ENCODE data around the gene FZD10. TPM values are rescaled to one million over a fixed set of nuclear protein-coding genes. Genes with fewer than 3 reads are reported as not detected.

The FZD10 gene
- polyA plus RNA-seq, 3 donors: 2.0 to 3.4 (median 3.0) TPM

DNA sequence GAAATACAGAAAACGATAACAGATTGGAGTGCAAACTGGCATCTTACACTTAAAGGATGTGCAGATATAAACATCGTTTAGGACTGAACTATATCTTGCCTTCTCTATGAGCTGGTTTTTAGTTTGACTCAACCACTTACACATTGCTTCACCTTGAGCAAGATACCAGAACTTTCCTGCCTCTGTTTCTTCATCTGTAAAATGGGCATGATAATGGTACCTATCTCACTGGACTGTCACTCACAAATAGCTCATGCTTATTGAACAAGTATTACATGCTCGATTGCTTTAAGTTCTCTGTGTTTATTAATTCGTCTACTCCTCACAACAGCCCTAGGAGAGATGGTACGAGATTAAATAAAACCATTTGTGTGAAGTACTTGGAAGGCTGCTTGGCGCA is 7.7 kb downstream of the FZD10 start:
- DNase-seq: no peak

DNA sequence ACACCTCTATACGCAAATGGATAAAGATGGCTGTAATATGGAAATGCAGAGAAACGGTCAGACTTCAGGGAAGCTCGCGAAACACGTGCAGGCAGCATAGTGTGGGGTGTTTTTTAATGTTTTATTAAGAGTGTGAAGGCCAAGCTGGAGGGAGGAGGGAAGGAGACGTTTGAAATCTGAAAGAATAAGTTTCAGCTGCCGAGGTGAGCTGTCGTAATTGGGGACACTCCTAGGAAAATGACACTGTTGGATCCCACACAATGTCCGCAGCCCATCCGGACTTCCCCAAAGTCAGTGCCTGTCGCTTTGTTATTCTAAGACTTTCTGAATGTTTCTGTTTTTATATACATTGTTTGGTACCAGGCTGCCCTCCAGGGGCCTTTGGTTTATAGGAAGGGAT is 8.3 kb downstream of the FZD10 start:
- no peak for DNase-seq

DNA sequence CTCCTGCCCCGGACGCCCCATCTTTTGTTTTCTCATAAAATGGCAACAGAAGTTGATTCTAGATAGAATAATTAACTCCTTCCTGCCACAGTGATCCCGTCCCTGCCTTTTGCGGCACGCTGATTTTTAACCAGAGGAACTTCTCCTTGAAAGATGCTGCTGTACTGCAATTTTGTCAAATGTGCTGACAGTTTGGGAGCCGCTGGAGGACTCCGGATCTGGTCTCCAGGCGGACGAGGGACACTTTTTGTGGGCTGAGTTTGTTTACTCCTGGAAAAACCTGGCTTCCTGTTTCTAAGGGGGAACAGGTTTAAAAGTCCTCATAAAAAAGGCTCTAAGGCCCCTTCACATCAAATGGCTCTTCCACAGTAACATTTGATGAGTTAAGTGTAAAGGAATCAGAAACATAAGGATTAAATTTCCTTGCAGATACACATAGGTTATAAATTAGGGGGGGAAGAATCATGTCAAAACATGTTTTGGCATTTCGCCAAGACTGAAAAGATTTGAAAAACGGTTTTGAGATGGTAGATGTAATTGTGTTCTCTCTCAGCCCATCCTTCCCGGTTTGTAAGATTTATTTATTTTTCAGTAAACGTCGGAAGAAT is 15.5 kb downstream of the FZD10 start:
- DNase-seq: peak; percentile 60

DNA sequence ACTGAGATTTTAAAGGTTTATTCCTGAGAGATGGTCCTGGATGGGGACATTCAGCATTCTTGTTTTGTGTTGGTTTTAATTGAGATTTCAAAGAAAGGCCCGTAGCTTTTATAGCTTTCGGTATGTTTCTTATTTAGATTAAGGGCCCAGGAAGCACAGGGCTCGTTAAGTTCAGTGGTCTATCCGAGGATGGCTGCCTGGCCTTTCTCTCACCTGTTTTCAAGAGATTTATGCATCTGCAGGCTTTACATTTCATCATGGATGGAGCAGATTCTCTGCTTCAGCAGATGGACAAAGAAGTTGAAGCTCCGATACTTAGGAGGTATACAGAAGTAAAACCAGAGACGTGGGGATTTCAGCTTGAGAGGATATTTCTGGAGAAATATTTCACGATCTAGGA is 16.0 kb downstream of the FZD10 start:
- peak; percentile 66 for DNase-seq

DNA sequence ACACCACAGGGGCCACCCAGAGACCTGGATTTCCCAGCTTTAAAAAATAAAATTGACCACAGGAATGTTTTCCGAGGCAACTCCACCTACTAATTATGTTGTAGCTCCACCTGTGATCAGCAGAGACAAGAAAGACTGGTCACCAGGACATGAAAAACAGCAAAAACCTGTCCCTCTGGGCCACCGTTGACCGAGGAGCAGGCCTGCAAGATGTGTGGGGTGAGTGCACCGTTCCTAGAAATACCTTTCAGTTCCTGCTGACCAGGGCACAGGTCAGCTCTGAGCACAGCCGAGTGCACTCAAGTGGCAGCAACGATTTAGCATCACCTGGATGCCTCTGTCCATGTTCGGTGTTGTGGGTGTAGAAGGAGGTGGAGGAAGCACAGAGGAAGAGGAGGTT is 16.9 kb downstream of the FZD10 start:
- DNase-seq: no peak

DNA sequence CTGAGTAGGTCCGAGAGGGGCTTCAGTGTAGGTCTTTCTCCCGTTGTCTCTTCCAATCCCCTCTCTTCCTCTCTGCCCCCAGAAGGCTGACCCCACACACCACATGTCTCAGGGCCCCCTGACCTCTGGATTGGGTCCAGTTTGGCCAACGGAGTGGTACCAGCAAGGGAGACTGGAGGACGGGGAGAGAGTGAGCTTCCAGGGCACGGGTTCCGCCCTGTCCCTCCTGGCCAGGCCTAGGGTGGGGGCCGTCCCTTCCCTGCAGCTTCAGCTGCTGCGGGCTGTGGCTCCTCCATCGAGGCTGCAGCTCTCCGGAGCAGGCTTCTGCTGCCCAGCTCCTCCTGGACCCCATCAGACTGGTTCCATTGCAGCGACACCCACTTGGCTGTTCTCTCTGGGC is 17.4 kb downstream of the FZD10 start:
- no peak for DNase-seq

DNA sequence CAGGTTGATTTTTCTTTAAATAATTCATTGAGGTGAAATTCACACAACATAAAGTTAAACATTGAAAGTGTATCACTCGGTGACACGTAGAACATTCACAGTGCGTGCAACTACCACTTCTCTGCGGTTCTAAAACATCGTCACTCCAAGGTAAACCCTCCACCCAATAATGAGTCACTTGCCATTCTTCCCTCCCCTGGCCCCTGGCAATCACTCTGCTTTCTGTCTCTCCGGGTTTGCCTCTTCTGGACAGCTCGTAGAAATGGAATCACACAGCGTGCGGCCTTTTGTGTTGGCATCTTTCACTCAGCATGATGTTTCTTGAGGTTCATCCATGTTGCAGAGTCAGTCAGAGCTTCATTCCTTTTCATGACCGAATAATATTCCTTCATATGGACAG is 18.9 kb downstream of the FZD10 start:
- no peak for DNase-seq

DNA sequence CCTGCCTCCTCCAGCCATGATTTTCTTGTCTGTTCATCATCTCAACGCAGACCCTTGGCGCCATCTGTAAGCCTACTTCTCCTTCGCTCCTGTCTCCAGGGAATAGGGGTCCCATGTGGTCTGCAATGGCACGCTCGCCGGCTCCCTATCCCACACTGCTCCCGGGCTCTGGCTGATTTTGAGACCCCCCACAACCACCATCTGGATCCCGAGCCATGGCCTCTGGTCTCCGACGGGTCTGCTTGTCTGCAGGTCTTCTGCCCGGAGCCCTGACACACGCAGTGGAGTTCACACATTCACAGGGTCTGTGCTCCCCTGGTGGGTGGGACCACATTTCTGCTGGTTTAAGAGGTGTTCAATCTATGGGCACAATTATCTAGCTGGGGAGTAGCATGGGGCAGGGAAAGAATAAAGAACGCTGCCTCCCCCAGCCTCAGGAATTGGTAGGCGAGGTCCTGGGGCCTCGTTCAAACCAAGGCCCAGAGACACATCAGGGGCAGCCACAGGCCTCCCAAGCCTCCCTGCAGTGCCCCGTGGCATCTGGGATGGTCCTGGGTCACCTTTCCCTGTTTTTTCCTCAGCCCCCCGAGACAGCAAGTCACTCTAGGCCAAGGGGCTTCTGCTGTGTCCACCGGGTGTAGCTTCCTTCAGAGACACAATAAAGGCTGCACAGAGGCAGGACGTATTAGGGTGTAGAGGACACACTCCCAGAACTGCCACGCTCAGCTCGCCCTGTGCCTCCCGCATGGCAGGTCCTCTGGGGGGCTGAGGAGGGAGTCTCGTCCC is 21.5 kb downstream of the FZD10 start:
- no peak for DNase-seq

DNA sequence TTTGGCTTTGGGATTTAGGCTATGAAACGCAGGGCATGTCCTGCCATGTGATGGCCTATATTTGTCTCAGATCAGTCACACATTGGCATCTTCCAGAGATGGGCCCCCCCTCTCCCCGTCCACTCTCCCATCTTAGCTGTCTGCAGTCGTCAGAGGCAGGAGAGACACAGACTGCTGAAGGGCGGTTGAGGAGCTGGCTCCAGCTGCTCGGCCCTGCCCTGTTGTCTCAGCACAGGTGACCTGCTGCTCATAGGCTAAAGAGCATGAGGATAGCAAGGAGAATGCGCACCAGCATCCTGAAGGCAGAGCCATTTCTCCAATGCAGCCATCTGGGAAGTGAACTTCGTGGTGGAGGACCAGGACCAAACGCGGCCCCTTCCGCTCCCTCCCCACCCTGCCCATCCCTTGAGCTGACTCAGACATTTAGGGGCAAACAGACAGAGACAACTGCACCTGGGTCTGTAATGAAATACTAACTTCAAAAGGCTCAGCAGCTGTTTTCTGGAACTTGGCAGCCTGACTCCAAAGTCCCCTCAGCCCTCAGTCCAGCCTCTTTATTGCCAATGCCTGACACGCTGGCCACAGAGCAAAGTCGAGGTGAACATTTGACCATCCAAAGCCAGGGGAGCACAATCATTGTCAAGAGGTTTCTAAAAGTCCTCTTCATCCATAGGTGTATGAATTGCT is 22.3 kb downstream of the FZD10 start:
- DNase-seq: no peak

DNA sequence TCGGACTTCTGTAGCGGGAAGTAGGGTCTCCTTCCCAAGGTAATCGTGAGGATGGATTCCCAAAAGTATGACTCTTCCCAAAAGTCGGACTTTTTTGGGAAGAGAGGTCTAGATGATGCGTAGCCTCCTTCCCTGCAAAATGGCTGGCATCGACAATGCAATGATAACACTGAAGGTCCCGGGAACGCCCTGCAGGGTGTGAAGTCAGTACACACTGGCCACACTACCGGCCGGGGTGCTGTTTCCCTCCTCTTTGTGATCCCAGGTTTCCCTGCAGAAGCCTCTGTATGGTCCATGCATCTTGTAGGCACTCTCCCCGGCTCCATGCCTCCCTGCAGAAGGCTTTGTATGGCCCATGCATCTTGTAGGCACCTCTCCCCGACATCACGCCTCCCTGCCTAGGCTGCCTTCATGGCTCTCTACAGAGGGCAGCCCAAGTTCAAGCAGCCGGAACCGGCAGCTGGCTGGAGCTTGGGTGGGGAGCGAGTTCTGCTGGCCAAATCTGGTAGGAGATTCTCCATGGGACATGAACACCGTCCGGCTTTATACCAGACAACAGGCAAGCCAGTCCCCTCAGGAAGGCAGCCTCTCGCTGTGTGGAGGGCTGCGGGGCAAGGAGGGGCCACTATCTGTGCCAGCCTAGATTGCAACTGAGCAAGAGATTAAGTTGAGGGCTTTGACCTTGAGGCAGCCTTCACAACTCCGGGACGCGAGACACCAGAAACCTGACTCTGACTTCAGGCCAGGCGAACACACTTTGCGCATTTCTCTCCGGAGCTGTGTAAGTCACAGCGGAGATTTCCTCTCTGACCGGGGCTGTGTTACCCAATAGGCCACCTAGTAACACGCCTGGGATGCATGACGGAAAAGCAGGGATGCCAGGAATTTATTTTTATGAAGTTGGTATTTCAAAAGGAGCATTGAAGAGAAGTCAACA is 23.5 kb downstream of the FZD10 start:
- DNase-seq: no peak

DNA sequence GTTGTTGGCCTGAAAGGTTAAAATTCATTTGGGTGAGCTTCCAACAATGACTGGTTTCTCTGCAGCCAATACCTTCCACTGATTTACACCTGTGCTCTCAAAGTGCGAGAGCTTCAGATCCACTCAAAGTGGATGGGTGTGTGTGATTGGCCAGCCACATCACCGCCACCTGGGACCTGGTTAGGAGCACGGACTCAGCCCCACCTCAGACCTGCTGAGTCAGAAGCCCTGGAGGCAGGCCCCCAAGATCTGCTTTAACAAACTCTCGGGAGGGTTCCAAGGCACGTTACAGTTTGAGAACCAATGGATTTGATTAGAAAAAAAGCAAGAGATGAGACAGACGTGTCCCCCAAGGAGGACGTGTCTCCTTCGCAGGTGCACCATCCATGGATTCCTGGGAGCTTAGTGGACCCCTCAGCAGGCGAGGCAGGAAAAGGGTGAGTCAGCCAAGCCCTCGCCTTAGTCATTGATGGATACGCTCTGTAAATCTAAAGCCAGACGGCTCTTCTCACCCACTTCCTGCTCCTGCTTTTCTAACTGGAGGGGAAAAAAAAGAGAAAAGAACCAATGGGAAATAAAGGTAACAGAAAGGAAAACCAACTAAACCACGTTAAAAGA is 24.5 kb downstream of the FZD10 start:
- DNase-seq: no peak

DNA sequence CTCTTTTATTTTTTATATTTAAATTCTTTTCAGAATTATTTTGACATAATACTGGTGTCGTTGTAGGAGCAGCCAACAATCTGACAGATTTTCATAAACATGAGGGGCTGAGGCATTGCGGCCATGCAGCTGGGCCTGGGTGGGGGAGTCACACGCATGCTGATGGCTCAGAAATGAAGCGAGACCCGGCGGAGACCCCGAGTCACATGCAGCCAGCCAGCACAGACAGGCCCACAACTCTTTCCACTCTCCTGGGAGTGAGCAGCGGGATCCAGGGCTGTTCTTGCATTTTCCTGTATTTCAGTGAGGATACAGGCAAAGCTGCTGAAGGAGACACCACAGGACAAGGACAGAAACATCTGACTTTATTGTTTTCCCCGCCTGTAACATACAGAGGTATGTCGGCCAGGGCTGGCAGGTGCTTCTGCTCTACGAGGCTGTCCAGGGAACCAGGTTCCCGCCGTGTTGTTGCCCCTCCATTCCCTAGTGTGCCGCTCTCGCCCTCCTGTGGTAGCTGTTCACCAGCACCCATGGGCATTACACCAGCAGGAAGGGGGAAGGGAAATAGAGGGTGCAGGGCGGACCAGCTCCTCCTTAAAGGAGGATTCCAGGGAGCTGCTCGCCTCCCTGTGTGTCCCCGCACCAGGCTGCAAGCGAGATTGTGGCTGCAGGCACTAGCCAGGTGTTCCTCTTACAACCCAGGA is 30.5 kb downstream of the FZD10 start:
- DNase-seq: no peak

DNA sequence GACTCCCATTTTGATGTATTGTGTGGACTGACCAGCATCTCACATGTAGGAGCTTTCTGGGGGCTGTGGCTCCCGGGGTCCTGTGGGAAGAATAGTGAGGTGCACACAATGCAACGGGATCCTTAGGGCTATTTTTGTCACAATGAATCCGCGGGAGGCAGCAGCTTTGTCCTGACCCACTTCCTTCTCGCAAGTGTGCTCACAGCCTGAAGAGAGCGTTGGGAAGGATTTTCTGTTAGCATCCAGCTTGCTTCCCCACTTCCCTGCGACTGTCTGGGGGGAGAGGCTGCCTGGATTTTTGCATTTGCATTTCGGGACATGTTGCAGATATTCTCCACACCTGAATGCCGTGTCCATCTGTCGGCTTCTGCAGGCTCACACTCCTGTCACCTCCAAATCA is 31.9 kb downstream of the FZD10 start:
- no peak for DNase-seq

DNA sequence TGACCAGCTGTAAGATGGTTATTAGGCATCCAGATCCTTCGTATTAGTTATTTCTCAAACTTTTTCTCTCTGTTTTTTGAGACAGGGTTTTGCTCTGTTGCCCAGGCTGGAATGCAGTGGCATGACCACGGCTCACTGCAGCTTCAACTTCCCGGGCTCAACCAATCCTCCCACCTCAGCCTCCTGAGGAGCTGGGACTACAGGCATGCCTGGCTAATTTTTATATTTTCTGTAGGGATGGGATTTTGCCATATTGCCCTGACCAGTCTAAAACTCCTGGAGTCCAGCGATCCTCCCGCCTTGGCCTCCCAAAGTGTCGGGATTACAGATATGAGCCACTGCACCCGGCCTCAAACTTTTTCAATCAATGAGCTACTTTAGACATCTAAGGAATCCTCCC is 33.1 kb downstream of the FZD10 start:
- no peak for DNase-seq

DNA sequence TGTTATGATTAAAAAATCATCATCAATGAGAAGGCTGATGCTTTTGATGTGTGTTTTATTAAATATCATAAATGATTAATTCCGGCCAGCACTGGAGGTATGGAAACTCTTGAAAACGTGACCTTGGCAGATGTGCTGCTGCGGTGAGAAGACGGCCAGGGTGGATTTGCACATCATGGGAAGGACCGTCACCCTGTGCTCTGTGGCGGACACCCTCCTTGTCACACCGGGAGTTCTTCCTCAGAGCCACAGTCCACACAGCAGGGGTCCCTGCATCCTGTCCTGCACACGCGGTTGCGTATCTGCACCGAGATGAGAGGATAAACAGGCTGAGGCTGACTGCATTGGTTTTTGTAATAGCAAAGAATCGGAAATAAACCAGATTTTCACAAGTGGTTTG is 33.5 kb downstream of the FZD10 start:
- no peak for DNase-seq

DNA sequence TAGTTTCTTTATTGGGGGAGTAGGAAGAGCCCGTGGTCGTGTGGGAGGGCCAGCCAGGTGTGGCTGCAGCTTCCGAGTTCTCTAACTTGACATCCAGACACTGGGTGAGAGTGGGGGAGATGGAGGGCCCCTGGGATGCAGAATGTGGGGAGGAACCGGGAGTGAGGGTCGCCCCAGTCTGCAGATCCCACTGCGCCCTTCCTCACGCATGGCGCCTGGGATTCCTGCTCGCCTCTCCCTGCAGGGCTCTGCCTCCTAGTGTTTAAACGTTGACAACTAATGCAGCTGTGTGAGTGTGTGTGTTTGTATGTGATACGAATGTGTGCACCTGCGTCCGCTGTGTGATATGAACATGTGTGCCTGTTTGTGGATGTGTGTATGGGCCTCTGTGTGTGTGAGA is 34.6 kb downstream of the FZD10 start:
- DNase-seq: no peak

DNA sequence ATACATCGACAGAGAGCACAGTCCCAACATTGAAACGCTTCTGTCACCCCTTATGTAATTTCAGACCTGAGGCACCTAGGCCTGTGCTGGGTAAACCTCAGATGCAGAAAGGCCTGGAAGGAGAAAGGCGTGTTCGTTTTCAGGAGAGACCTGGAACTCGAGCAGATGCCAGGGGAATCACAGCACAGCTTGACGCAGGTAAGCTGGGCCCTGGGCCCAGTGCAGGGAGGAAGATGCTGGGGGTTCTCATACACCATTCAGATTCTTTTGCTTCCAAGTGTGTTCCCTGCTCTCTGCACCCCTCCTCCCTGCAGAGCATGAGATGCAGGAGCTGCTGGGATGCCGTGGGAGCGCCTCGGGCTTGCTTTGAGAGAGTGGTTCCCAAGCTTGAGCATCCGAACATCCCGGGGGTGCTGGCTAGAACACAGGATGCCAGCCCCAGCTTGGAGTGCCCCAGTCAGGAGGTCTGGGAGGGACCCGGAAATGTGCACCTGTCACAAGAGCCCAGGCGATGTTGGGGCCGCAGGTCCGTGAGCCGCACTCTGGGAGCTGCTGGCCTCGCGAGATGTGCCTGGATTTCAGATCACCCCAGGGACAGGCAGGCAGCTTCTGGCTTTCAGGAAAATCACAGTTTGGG is 35.9 kb downstream of the FZD10 start:
- DNase-seq: no peak

DNA sequence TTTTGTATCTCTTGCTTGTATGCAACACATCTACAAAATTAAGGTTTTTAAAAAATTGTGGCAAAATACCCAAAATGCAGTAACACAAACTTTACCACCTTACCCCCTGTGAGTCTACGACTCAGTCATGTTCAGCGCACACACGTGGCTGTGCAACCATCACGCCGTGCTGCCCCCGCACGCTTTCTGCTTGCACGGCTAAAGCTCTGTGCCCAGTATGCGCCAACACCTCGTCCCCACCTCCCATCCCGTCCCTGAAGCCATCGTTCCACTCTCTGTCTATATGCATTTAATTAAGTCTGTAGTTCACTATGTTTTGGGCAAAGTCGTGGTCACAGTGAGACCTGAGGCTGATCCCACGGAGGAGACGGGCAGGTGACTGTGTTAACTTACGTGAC is 36.4 kb downstream of the FZD10 start:
- no peak for DNase-seq

DNA sequence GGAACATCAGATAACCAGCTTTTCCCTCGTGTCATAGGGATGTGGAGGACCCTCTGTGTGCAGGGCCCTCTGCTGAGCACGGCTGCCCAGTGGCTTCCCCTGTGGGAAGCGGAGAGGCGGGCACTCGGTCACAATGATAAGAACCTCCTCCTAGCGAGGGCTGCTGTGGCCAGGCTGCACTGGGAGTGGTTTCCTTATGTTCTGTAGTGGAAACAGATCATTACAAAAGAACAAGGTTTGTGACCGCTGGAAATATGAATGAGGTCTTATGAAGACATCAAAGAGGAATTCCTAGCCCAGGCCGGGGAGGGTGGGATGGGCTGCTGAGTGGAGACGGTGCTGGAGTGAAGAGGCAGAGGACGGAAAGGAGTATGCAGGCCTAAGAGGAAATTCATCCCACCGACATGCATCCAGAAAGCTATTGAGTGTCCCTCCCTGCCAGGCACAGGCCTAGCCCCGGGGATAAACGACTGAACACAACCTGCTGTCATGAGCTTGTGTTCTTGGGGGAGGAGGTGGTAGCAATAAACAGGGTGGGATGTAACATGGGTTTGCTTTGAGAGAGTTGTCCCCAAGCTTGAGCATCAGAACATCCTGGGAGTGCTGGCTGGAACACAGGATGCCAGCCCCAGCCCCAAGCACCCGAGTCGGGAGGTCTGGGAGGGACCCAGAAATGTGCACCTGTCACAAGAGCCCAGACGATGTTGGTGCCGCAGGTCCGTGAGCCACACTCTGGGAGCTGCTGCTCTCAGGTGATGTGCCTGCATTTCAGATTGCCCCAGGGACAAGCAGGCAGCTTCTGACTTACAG is 37.5 kb downstream of the FZD10 start:
- no peak for DNase-seq

DNA sequence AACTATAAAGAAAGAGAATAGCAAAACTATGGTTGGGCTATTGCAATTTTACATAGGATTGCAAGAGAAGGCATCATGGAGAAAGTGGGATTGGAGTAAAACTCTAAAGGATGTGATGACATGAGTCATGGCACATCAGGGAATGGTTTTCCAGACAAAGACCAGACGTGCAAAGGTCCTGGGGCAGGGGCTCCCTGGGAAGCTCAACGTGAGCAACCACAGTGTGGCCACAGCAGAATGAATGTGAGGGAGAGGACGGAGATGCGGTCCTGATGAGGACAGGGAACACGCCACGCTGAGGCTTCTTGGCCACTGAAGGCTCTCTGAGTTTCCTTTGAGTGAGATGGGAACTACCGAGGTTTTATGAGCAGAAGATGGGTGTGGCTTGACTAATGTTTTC is 38.2 kb downstream of the FZD10 start:
- DNase-seq: no peak
